T-helper 1 cell treated with Interleukin-12 subunit alpha and Interleukin-12 subunit beta and Interleukin-4 antibody, amounts not matched to agents 30 ng/mL and 1 ng/mL, for 36 hours (primary cell): ENCODE results near the gene CD53. TPM values are rescaled to one million over a fixed set of nuclear protein-coding genes. Genes with fewer than 3 reads are reported as not detected.

ENCODE experiments used
- intact Hi-C: fragments of 100-400 bp; cut with micrococcal nuclease; formaldehyde crosslinking; loops from one replicate; pipeline ENCODE4 v1.15.1; 2024
- total RNA-seq: library from RNA; stranded (reverse); gene quantifications from 2 replicates; pipeline ENCODE4 v1.2.3, GENCODE V29; 2022

Gene CD53
- total RNA-seq, 1 donor from 2014 or later, result 589 TPM

- intact Hi-C loops, result loop anchor here (1.0 to 10.0 kb wide), 12 partner anchors 21 to 970 kb away; partner anchors contain the start of genes CEPT1, DRAM2, LRIF1 and RAP1A
Measured at GRCh38 chr1:110875216-110875731, 2.3 kb downstream of the CD53 start.

GRCh38 chr1:110876748-110877341 is 3.9 kb downstream of the CD53 start:
- intact Hi-C loops, result loop anchor here (5.0 to 10.0 kb wide), 2 partner anchors 740 to 972 kb away; partner anchors contain the start of gene RAP1A

- intact Hi-C loops, result loop anchor here (5.0 to 10.0 kb wide), 2 partner anchors 740 to 973 kb away; partner anchors contain the start of gene RAP1A
Measured at GRCh38 chr1:110877364-110877763, 4.4 kb downstream of the CD53 start.

GRCh38 chr1:110877776-110878175 is 4.8 kb downstream of the CD53 start:
- intact Hi-C loops, result loop anchor here (5.0 to 10.0 kb wide), 2 partner anchors 740 to 973 kb away; partner anchors contain the start of gene RAP1A

- intact Hi-C loops, result loop anchor here (5.0 to 10.0 kb wide), 2 partner anchors 739 to 974 kb away; partner anchors contain the start of gene RAP1A
Measured at GRCh38 chr1:110878591-110878990, 5.6 kb downstream of the CD53 start.

DNA sequence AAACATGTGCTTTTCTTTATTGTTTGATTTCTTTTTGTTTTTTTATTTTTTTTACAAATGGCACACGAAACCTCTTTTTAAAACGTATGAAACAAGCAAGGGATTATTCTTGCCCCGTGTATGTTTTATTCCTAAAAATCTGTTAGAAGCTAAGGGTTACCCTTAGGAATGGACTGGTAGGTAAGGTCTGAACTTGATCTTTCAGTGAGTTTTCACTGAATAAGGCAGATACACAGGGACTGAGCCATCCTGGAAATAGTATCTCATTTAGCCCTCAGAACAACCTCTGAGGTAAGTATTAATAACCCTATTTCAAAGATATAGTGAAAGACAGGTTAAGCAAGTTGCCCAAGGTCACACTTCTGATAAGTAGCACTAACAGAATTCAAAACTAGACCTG is 6.0 kb downstream of the CD53 start:
- intact Hi-C loops, result loop anchor here (5.0 to 10.0 kb wide), 2 partner anchors 738 to 974 kb away; partner anchors contain the start of gene RAP1A

DNA sequence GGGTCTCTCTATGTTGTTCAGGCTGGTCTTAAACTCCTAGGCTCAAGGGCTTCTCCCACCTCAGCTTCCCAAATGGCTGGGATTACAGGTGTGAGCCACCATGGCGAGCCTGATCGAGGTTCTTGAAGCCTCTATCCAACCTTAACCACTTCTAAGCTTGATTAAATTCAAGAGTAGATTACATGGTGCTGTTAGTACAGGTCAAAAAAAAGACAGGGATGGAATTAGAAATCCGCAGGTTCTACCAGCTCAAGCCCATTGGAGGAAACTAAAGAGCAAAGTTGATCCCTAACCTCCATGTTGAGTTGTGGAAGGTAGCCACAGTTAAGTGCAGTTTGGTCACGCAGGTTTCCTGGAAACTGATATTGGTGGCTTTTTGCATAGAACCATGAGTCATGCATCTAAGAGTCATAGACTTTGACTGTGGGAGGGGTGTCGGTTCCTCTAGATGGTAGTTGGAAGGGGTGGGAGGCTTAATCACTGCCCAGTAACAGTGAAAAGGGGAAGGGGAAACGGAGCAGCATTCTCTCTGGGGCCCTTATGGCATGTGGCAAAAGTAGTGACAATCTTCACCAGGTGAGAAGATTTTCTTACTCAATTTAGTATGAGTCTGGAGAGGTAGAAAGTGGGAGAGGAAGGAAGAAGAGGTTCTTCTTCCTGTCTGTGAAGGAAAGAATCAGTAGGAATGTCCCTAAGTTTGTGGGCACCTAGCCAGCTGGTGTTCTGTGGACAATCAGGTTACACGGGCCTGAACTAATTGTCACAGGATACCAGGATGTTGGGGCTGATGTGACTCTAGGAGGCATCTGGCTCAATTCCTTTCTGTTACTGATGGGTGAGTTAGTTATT is 7.0 kb downstream of the CD53 start:
- intact Hi-C loops, result loop anchor here (1.0 to 10.0 kb wide), 11 partner anchors 16 to 975 kb away; partner anchors contain the start of genes ATP5PB, DDX20, DENND2D and LRIF1

DNA sequence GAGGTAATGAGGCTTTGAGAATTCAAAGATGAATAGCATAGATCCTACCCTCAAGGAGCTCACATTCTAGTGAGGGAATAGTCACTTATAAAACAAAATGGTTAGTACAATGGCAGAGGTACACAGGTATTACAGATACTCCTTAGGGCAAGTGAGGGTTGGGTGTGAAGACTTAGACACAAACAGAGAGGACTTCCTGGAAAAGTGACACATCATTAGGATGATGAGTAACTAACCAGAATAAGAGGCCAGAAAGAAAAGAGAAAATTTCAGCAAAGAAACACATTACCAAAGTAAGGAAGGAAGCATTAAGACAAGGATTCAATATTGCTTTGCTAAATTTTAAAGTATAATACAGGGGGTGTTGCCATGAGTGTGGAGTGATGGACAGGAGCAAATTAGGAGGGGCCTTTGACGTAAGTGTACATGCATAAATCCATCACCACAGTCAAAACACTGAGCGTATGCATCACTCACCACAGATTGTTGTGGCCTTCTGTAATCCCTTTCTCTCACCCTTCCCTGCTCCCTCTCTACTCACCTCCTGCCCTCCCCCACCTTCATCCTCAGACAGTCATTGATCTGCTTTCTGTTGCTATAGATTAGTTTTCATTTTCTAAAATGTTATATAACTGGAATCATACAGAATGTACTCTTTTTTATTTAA is 7.9 kb downstream of the CD53 start:
- intact Hi-C loops, result loop anchor here (1.0 to 5.0 kb wide), 11 partner anchors 8 to 876 kb away; partner anchors contain the start of genes ATP5PB, CD53, DDX20 and DENND2D

- intact Hi-C loops, result no loop called here
Measured at GRCh38 chr1:110888049-110888448, 15.1 kb downstream of the CD53 start.

- intact Hi-C loops, result no loop called here
Measured at GRCh38 chr1:110888641-110889040, 15.7 kb downstream of the CD53 start.

DNA sequence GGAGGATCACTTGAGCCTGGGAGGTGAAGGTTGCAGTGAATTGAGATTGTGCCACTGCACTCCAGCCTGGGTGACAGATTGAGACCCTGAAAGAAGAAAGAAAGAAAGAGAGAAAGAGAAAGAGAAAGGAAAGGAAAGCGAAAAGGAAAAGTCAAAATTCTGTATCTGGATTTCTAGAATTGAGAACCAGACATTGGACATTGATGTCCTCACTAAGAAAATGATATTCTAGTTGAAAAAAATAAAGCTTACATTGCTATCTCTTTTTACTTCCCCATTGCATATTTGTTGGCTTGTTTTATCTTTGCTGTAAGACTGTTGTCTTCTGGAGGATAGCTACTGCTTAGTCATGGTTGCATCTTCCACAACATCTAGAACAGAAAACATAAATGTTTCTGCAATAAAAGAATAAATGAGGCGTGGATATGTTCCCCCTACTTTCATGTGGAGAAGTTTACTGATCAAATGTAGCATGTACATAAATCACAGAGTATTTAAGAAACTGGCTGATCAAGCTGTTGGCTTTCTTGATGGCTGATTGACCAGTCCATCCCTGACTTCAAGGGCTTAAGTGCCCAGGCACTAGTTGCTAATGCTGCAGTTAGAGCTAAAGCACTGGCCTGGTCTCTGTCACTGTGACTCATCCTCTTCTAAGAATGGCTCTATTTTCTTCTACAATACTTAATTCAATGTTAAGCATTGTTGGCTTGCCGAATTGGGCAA is 17.7 kb downstream of the CD53 start:
- intact Hi-C loops, result loop anchor here (1.0 kb wide), 1 partner anchor 9 kb away; no protein-coding TSS in a partner anchor

DNA sequence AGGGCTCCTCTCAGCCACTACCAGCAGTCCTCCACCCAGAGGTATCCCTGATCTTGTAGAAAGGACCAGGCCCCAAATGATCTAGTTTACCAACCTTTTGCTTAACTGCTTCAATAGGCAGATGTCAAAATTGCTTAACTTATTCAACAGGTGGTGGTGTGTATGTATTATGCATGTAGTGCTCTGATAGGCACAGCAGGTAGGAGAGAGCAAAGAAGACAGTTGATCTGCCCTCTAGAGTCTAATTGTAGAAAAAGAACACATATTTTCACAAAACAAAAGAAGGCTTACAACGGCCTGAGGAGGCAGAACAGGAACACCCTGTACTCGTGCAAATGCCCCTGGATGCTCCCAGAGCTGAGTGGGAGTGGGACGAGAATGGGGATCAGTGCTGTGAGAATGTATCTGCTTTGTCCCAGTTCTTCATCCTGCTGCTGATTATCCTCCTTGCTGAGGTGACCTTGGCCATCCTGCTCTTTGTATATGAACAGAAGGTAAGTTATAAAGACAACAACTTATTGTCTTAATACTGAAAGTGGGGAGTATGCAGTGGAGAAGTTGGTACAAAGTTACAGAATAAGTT is 21.1 kb downstream of the CD53 start:
- intact Hi-C loops, result no loop called here

DNA sequence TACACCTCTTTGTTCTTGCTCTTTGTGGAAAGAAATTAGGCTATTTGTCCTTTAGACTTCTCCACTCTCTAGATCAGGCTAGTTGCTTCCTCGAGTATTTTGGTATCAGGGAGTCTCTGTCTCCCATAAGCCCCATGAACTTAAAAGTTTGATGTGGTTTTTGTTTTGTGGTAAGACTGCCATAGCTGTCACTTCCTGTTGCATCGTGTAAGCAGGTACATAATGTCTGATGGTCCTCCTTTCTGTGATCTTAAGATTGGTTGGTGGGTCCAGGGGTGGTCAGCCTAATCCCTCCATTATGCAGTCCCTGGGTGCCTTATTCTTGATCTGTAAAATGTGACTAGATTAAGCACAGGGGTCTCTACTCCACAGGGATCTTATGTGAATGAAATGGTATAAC is 23.1 kb downstream of the CD53 start:
- intact Hi-C loops, result loop anchor here (1.0 kb wide), 4 partner anchors 16 to 67 kb away; partner anchors contain the start of gene LRIF1

GRCh38 chr1:110897681-110898080 is 24.7 kb downstream of the CD53 start:
- intact Hi-C loops, result no loop called here

- intact Hi-C loops, result no loop called here
Measured at GRCh38 chr1:110898734-110899457, 25.9 kb downstream of the CD53 start.

GRCh38 chr1:110899458-110899843 is 26.5 kb downstream of the CD53 start:
- intact Hi-C loops, result no loop called here

- intact Hi-C loops, result no loop called here
Measured at GRCh38 chr1:110902820-110903463, 30.0 kb downstream of the CD53 start.

- intact Hi-C loops, result no loop called here
Measured at GRCh38 chr1:110903853-110904500, 31.0 kb downstream of the CD53 start.
